ENCODE data around the gene DCP1B. TPM values are rescaled to one million over a fixed set of nuclear protein-coding genes. Genes with fewer than 3 reads are reported as not detected.

DCP1B gene
- total and polyA plus RNA-seq, 2 of the 4 experiments (the other 2 are of a cell fraction), result 13.3 to 19.7 TPM

DNA sequence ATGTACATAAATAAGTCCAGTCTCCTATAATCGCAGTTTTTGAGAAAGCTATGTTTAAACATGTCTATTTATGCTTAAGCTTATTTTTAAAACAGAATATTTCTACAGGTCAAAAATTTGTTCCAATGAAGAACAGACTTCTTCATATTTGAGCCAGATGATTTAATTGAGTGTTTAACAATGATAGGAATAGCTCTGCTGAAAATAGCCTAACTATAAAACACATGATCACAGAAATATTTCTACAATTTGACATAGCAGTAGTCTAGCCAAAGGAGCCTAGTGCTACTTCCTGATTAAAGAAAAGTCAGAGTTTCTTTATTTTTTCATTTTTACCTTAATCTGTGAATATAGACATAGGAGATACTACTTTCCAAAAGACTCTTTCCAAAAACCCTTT is 29.4 kb downstream of the DCP1B start:
- CTCF ChIA-PET, result interaction anchor here (0.6 to 0.8 kb wide), 3 partner anchors 34 to 309 kb away, joined by 3 to 4 read pairs (median 3); no protein-coding TSS in a partner anchor
- no peaks in the 10 kb centered on the region; the same call in 1 of the 2 replicates for H4K20me1 ChIP-seq (ENCODE audit: insufficient read depth, low read length)
- no peaks in the 10 kb centered on the region for H3K9me1 ChIP-seq (ENCODE audit: insufficient read depth, low read length)
- no CpG with 5 or more reads among the region's 1 CpG for WGBS, 2 experiments (ENCODE audit: extremely low coverage in 2 of 2, insufficient read length in 1 of 2)
- no peaks in the 10 kb centered on the region for H3K9me3 ChIP-seq (ENCODE audit: control insufficient read depth, insufficient read depth, low read length)
- TF ChIP-seq USF2 (IDR thresholded peaks at IDR 0.05; ENCODE audit: low read depth, low read length), result no peak
- TF ChIP-seq RCOR1 (IDR thresholded peaks at IDR 0.05; ENCODE audit: insufficient replicate concordance, low read length), result no peak
- TF ChIP-seq CHD1 (IDR thresholded peaks at IDR 0.05; ENCODE audit: low read depth, low read length), result no peak
- no peak for TF ChIP-seq NFE2L2 (IDR thresholded peaks at IDR 0.05; ENCODE audit: low read depth, low read length)
- TF ChIP-seq RAD21 (IDR thresholded peaks at IDR 0.05; ENCODE audit: low read length), result no peak
- TF ChIP-seq CTCF (conservative IDR thresholded peaks at IDR 0.05; ENCODE audit: low read depth, low read length), result no peak
- TF ChIP-seq MAZ (IDR thresholded peaks at IDR 0.05; ENCODE audit: borderline replicate concordance, low read depth, low read length), result no peak
- no peak for TF ChIP-seq SMC3 (IDR thresholded peaks at IDR 0.05; ENCODE audit: low read depth, low read length)
- POLR2A ChIA-PET (ENCODE audit: unreplicated experiment), result no interaction called here
- H4K5ac ChIP-seq (ENCODE audit: low read depth, low read length), result no peak overlapping the region
- intact Hi-C loops (cut with micrococcal nuclease), result no loop called here
- H3K27ac ChIP-seq (ENCODE audit: insufficient read depth, low read length), result no peak overlapping the region
- no peak overlapping the region for H3K18ac ChIP-seq (ENCODE audit: low read depth, low read length)
- no peak overlapping the region for H2AFZ ChIP-seq (replicated peaks; ENCODE audit: low read length, poor library complexity)
- no peak overlapping the region for H3K4me3 ChIP-seq (ENCODE audit: insufficient read depth, low read depth, low read length)
- DNase-seq (no peak), ATAC-seq (ENCODE audit: low read depth) (no peak)
- H2AK9ac ChIP-seq (replicated peaks; ENCODE audit: low read depth, low read length, poor library complexity), result no peak overlapping the region
- H3K4me2 ChIP-seq (ENCODE audit: low read depth, low read length), result no peak overlapping the region
- no peaks in the 10 kb centered on the region for H3K27me3 ChIP-seq (ENCODE audit: control insufficient read depth, insufficient read depth, low read length)
- no peak overlapping the region for H3K23ac ChIP-seq (ENCODE audit: low read depth, low read length)
- no peak overlapping the region for H2BK15ac ChIP-seq (ENCODE audit: low read depth, low read length)
- H4K8ac ChIP-seq (ENCODE audit: low read depth in 2 of 2, low read length in 2 of 2), result no peak overlapping the region
- no peak overlapping the region for H2BK120ac ChIP-seq (ENCODE audit: low read depth, low read length)
- no TSS peak for BruUV-seq (replicated peaks)
- peaks cover 5 to 24% of the 10 kb centered on the region in 2 experiments; a peak in 3 of 4 replicates for H3K79me1 ChIP-seq (ENCODE audit: low read depth in 1 of 2, low read length in 2 of 2)
- H3K14ac ChIP-seq (replicated peaks; ENCODE audit: low read depth, low read length), result no peak overlapping the region
- no peaks in the 10 kb centered on the region for H3K4me1 ChIP-seq (ENCODE audit: control insufficient read depth, insufficient read depth, low read length)
- no peak overlapping the region for H3K9ac ChIP-seq (ENCODE audit: low read depth, low read length)
- dilution Hi-C loops (cut with HindIII; ENCODE audit: low sequenced_read_pairs, unreplicated experiment), result no loop called here
- no peak overlapping the region for H4K91ac ChIP-seq (ENCODE audit: insufficient read depth, low read depth, low read length)
- in situ Hi-C loops (cut with MboI; ENCODE audit: low sequenced_read_pairs), result no loop called here
- H2BK5ac ChIP-seq (ENCODE audit: low read depth, low read length, poor library complexity, severe bottlenecking), result no peak overlapping the region
- no peak overlapping the region for H2BK20ac ChIP-seq (ENCODE audit: low read depth, low read length)
- no peaks in the 10 kb centered on the region; the same call in 1 of the 2 replicates for H3K36me3 ChIP-seq (ENCODE audit: control insufficient read depth, insufficient read depth, low read length)
- no peak overlapping the region for H2AK5ac ChIP-seq (ENCODE audit: low read depth, low read length)
- H3K4ac ChIP-seq (ENCODE audit: low read depth, low read length), result no peak overlapping the region
- H3K56ac ChIP-seq (ENCODE audit: extremely low read depth, insufficient read depth, low read length), result no peak overlapping the region
